Fibroblast of skin of abdomen (primary cell): ENCODE measurements around the gene NPIPA8. TPM values are rescaled to one million over a fixed set of nuclear protein-coding genes. Genes with fewer than 3 reads are reported as not detected.
"Not testable (repeated sequence)": the region's sequence is repeated elsewhere in the genome, so short reads cannot be mapped to it uniquely, and the experiment has no call there.

Experiments used
- DNase-seq: peaks from one replicate; pipeline ENCODE4 v3.0.0-alpha.2; 2013
- polyA plus RNA-seq, 2 experiments: library from polyadenylated mRNA; unstranded; fragments of 120-200 nt; gene quantifications; one replicate each; pipeline ENCODE4 v1.2.1, GENCODE V29; 2013; ENCODE audit not compliant: insufficient read length in 2 of 2

Gene NPIPA8
- 0.48 TPM for polyA plus RNA-seq (2013, experiment 1 of 2; ENCODE audit: insufficient read length)
- polyA plus RNA-seq (2013, experiment 2 of 2; ENCODE audit: insufficient read length), result 0.65 TPM

DNA sequence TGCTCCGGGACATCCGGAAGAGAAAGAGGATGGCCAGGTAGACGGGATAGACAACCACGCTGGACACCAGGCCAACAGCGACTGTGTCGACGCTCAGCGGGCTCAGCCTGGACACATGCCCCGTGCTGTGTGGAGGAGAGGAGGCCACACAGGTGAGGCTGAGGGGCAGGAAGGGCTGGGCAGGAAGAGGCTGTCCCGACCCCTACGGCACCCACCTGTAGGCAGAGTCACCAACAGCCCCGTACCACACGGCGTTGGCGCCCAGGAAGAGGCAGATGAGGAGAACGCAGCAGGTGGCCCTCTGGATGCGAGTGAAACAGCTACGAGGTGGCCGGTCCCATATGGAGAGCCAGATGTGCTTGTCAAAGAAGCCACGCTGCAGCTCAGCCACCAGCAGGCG, at the start of gene NPIPA8:
Gene NPIPA8, minus strand, starts transcription at position 101 of the 400 bp plus-strand sequence. CDS start 4,074 bp downstream, outside the sequence.
- DNase-seq, result not testable (repeated sequence)

DNA sequence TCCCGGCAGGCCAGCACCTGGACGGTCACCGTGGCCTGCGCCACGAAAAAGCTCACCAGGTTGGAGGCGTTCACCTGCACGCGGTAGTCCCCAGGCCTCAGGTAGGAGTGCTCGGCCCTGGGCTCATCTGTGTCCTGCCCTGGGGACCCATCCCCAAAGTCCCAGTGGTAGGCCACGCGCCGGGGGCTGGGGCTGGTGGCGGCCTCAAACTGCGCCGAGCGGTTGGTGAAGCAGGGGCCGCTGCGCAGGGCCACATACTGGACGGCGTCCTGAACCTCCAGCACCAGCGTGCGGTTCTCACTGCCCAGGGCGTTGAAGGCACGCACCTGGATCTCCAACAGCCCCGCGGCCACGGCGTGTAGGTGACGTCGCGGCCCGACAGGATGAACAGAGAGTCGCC, 48.7 kb upstream of the NPIPA8 start:
- DNase-seq, result not testable (repeated sequence)

DNA sequence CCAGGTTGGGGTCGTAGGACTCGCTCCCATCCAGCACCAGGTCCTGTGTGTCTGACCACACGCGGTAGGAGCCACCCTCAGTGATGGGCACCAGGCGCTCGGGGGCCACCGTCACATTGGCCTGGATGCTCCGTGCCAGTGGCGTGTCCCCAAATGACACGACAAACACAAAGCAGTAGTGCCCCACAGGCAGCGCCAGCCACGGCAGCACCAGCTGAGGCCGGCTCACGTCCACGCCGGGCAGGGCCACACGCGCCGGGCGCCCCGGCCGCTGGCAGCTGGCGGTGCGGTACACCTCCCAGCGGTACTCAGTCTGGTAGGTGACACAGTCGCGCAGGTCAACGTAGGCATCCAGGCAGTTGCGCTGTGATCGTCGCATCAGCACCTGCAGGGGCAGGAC, 48.3 kb upstream of the NPIPA8 start:
- not testable (repeated sequence) for DNase-seq

DNA sequence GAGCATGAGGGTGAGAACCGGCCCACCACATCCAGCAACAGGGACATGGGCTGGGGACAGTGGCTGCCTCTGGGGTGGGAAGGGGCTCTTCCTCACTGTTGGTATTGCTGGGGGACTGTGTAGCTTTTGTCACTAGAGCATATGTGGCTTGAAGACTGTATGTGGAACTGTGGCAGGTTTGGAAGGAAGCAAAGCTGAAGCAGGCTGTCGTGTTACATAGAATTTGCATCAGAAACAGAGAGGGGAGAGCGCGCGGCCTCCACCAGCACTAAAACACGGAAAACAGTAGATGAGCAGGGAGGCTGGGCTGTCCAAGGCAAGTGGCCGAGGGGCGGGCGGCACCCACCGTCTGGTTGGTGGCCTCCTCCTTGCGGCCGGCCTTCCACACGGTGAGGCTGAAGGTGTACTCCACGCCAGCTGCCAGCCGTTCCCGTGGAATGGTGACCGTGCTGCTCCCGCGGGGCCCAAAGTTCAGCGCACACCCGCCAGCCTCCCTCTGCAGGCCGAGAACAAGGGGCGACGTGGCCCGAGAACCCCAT, 47.6 kb upstream of the NPIPA8 start:
- not testable (repeated sequence) for DNase-seq

DNA sequence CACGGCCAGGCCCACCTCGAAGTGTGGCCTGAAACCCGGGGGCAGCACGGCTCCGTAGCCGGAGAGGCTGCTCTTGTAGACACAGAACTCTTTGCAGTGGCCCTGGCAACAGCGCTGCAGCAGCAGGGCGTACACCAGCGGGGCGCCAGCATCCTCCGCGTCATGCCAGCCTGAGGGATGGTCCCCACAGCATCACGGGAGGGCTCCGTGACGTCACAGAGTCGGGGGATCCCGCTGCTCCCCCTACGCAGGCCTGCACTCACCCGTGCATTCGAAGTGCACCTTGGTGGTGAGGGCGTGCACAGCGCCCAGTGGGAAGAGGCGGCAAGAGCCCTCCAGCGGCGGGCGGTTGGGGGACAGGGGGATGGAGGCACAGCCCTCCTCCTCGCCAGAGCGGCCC, 46.2 kb upstream of the NPIPA8 start:
- DNase-seq, result not testable (repeated sequence)

DNA sequence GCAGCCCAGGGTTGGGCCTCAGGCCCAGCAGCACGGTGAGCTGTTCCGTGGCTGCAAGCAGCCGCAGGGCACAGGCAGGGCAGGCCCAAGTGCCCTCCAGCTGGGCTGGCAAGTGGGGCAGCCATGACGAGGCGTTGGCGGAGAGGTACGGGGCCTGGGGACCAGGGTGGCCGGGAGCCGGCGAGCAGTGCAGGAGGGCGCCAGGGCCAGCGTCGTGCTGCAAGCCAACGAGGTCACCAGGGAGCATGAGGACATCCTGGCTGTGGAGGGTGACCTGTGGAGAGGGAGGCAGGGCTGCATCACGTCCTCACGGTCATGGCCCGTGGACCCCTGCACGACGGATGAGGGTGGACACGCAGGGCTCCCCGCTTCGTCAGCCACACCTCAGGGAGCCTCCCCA, 11.2 kb upstream of the NPIPA8 start:
- DNase-seq, result not testable (repeated sequence)

DNA sequence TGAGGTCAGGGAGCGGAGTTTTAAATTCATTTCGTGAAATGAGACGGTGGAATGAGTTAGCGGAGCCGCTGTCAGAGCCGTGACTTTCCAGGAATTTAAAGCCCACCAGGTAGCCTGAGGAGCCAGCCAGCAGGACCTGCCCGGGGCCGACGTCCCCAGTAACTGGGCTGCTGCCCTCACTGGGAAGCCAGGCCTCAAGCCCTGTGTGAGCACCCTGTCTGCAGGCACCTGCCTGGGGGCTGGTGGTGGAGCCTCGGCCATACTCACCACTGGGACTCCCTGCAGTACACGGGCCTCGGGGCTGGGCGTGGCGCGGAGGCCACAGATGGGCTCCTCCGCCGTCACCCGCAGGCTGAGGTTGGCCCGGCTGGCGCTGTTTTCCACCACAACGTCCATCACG, 10.5 kb upstream of the NPIPA8 start:
- DNase-seq, result not testable (repeated sequence)

DNA sequence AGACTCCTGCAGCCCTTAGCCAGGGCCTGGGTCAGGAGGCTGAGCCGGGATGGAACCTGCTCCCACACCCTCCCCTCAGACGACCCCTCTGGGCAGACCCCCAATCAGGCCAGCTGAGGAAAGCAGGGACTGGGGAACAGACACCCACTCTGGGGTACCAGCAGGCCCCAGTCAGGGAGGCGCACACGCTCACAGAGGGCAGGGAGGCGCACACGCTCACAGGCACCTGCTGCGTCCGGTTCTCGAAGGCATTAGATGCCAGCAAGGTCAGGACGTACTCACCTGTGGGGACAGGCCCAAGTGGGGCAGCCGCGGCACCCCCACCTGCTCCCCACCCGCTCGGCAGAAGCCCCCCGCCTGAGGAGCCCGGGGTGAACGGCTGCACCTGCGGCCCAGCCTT, 8.1 kb upstream of the NPIPA8 start:
- DNase-seq, result not testable (repeated sequence)

DNA sequence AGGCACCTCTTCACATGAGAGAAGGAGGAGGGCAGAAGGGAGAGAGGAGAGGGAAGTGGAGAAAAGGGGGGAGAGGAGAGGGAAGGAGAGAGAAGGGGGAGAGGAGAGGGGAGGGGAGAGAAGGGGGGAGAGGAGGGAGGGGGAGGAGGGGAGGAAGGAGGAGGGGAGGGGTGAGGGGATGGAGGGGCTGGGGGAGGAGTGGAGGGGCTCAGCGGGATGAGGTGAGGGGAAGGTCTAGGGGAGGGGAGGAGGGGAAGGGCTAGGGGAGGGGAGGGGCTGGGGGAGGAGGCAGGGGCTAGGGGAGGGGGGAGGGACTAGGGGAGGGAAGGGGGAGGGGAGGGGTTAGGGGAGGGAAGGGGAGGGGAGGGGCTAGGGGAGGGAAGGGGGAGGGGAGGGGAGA, 5.5 kb upstream of the NPIPA8 start:
- DNase-seq, result not testable (repeated sequence)

DNA sequence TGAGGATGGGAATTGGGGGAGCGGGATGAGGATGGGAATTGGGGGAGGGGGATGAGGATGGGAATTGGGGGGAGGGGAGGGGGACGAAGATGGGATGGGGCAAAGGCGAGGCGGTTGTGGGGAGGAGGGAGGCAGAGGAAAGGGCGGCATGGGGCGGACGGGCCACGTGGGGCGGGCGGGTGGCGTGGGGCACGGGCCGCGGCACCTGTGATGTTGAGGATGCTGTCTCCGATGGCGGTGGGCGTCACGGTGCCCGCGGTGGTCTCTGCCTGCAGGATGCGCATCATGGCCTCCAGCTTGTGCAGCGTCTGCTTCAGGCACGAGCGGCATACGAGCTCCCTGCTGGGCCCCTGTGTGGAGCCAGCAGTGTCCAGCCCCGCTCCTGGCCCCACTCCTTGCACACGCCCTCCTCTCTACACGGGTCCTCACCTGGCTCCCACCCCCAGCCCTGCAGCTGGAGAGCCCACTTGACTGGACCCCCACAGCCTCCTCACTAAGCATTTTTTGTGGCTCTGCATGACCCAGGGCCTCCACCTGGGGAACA, 5.0 kb upstream of the NPIPA8 start:
- DNase-seq, result not testable (repeated sequence)

DNA sequence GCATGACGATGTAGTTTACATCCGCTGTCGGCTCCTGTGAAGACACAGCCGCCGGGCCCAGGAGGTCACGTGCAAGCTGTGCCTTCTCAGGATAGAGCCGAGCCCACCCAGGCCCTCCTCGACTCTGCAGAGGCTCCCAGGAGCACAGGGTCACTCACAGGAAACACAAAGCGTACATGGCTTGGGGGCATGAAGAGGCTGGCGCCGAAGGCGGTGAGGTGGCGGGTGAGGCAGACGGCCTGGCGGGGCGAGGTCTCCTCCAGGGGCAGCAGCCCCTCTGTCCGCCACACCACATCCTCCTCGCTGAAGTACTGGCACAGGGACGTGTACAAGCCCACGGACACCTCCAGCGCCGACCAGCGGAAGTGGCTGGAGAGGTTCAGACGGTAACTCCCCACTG, 2.7 kb upstream of the NPIPA8 start:
- not testable (repeated sequence) for DNase-seq

DNA sequence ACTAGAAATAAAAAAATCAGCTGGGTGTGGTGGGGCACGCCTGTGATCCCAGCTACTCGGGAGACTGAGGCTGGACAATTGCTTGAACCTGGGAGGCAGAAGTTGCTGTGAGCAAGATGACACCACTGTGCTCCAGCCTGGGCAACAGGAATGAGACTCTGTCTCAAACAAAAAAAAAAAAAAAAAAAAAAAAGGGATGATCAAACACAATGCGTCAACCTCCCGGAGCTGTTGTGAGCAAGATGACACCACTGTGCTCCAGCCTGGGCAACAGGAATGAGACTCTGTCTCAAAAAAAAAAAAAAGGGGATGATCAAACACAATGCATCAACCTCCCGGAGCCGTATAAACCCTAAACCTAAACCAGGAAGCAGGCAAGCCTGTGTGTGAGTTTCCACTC, 24.7 kb downstream of the NPIPA8 start:
- DNase-seq, result not testable (repeated sequence)

DNA sequence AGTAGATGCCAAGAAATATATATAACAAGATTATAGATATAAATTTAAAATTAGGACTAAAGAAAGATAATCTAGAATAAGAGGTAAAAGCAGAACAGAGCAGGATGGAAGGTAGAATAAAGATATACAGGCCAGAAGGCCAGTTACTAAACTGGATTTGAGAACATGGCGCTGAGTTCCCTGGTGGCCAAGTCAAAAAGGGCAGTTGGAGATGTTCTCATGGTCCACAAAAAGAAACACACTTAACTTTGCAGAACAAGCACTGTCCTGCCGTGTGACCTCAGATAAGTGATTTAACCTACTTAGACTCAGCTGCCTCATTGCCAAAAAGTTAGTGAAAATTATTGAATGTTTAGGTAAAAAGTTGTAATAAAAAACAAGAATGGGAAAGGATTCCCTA, 27.4 kb downstream of the NPIPA8 start:
- DNase-seq, result not testable (repeated sequence)

DNA sequence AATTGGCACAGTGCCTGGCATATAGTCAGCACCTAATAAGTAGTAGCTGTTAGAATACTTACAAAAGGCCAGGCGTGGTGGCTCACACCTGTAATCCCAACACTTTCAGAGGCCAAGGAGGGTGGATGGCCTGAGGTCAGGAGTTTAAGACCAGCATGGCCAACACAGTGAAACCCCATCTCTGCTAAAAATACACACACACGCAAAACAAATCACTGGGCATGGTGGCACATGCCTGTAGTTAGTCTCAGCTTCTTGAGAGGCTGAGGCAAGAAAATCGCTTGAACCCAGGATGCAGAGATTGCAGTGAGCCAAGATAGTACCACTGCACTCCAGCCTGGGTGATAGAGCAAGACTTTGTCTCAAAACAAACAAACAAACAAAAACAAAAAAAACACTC, 29.3 kb downstream of the NPIPA8 start:
- DNase-seq, result not testable (repeated sequence)

DNA sequence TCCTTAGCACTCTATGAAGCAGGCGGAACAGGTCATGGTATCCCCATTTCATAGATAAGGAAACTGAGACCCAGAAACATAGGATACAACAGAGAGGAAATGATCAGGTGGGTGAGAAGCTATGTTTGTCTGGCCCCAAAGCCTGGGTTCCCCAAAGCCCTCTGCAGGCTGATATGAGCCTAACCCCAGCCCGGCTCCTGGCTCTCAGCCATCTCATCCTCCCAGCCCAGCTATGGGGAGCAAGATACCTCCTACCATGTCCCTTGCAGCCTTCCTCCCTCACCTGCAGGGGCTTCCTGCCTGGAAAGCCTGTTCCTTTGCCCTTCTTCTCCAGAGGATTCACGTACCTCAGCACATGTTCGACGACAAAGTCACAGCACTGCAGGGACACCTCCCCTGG, 30.5 kb downstream of the NPIPA8 start:
- DNase-seq, result not testable (repeated sequence)

DNA sequence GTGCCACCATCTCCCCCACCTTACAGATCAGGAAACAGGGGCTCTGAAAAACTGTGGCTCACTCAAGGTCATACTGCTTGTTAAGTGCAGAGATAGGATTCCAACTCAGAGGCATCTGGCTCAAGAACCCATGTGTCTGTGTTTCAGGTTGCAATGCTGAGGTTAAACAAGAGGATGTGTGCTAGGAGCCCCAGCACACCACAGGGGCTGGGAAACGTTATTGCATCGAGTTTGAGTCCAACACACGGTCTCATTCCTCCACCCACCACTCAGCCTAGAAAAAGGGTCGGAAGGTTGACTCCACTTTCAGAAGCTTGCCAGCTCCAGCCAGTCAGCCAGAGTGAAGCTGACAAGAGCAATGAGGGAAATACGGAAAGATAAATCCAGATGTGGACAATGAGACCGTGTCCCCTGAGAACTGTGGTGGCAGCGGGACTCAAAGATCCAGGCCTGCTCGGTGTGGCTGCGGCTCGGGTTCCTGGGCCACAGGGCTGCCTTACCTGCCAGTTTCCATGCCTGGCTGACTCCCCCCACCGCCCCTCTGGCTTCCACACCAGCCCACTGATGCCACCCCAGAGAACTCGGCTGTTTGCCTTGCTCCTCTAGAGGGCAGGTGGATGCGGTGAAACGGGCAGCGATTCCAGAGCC, 33.4 kb downstream of the NPIPA8 start:
- DNase-seq, result not testable (repeated sequence)

DNA sequence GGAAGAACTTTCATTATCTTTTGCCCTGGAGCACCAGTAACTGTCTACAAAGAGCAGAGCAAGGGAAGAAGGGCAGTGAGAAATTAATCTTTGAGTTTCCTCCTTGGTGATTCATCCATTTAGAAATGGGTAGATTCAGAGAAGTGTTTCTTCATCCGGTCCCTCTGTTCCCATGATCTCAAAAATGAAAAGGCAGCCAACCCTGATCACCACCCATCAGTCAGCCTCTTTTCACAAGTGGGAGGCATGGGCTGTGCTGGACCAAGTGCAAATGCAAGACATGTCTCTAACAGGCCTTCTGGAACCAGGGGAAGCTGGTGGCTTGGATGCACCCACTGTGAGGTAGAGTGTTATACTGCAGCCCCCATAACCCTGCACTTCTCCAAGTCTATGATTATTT, 38.8 kb downstream of the NPIPA8 start:
- not testable (repeated sequence) for DNase-seq

DNA sequence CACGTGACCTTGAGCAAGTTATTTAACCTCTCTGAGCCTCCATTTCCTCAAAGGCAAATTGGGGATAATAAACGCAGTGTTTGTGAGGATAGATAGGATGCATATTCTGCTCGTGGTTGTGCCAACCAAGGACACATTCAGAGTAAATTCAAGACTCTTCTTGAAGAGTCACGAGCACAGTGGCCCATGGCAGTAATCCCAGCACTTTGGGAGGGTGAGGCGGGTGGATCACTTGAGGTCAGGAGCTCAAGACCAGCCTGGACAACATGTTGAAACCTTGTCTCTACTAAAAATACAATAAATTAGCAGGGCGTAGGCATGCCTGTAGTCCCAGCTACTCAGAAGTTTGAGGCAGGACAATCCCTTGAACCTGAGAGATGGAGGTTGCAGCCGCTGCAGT, 39.6 kb downstream of the NPIPA8 start:
- not testable (repeated sequence) for DNase-seq

DNA sequence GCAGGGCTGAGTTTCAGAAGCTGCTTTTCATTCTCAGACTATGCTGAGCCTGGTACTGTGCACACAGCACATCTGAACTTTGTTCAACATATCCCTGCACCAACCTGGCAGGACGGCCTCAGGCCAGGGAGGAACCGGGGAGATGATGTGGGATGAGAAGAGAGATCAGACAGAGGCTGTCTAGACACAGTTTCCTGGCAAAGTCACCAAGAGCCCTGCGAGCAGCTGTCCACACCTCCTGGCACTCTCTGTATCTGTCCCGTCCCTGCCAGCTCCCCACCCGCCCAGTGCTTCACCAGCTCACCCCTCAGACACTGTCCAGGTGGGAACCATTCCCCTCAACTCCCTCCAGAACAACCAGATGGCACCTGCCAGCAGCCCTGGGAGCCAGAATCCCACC, 42.2 kb downstream of the NPIPA8 start:
- DNase-seq, result not testable (repeated sequence)

DNA sequence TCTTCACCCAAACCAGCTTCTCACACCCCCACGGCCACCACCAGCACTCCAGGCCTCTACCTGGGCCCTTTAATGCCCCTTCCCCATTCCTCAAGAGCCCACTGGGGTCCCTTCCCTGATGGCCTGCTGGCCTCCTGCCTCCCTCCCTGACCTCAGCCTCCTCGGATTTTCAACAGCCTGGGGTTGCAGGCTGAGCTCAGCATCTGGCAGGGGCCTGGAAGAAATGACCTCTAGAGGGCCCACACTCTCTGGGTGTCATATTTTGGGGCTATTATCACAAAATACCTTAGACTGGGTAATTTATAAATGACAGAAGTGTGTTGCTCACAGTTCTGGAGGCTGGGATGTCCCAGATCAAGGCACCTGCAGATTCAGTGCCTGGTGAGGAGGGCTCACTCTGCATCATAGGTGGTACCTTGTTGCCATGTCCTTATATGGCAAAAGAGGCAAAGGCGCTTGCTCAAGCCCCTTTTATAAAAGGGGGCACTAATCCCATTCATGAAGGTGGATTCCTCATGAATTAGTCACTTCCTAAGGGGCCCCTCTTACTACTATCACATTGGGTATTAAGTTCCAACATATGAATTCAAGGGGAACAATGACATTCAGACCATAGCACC, 43.1 kb downstream of the NPIPA8 start:
- not testable (repeated sequence) for DNase-seq

DNA sequence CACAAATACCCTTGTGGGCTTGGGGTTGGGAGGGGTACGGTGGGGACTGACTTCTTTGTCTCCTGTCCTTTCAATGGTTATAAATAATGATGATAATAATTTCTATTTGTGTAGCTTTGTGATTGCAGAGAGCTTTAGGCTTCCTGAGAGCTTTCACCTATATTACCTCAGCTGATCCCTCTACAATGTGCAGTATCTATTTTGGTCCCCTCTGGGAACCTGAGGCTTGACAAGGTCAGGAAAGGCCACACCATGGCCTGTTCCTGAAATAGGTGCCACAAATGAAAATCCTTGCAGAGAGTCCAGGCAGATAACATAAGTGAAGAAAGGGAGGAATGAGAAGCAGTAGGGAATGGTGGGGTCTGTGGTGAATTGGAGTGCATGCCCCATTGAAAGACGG, 45.6 kb downstream of the NPIPA8 start:
- DNase-seq, result not testable (repeated sequence)

DNA sequence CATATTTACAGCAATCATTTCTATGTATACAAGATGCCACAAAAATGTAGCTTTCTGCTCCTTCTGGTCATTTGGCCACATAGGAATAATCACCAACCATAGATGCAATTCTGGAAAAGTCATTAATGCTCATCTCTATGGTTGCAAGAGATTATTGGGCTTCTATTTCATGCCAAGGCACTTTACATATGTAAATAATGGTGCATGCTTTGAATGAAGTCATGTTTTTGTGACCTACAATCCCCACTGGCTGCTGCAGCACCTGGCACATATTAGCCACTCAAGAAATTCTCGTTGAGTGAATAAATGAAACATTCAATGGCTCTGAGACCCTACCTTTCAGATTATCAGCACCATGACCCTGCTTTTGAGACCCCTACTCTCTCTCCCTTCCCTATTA, 50.2 kb downstream of the NPIPA8 start:
- not testable (repeated sequence) for DNase-seq

DNA sequence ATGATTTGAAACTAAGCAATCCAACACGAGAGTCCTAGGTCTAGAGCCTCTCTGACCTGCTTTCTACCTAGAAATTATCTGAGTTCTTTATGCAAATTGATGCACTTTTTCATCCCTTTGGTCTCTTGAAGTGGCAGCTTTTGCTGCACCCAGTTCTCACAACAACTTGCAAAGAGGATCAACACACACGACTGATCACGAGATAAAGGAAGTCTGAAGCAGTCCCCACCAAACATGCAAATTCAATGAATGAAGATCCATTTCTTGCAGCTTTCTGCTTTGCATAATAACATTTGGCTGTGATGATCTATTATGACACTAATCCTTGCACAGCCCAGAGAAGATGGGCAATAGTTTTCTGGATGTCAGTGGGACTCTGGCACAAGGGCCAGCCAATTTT, 56.2 kb downstream of the NPIPA8 start:
- DNase-seq, result not testable (repeated sequence)

DNA sequence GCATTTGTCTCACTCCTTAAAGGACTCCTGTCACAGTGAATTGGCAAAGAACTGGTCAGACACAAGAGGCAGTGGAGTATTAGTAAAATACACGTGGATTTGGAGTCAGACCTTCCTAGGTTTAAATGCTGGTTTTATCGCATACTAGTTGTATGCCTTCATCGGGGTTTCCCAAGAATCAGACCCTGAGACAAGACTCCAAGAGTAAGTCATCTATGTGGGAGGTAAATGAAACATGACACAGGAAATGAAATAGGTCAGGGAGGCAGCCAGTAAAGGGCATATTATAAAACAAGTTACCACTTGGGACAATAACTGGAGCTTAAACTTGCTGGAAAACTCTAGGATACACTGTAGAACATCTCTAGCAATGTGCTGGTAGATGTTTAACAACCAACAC, 59.8 kb downstream of the NPIPA8 start:
- not testable (repeated sequence) for DNase-seq
